ENCODE measurements around the gene CYP27B1.

GRCh38 chr12:57760347-57760982 lies 6.4 kb downstream of the CYP27B1 start:
- TF ChIP-seq REST (IDR thresholded peaks at IDR 0.05; ENCODE audit: unreplicated experiment) (peak; percentile 92), CTCF (conservative IDR thresholded peaks at IDR 0.05; ENCODE audit: low read depth in 2 of 2) (no peak), POLR2AphosphoS5 (IDR thresholded peaks at IDR 0.05; ENCODE audit: low read depth) (no peak), JUNB (IDR thresholded peaks at IDR 0.05; ENCODE audit: unreplicated experiment) (no peak), EZH2 (IDR thresholded peaks at IDR 0.05; ENCODE audit: low read depth, unreplicated experiment) (no peak), ZNF114 (CRISPR knock-in tag; IDR thresholded peaks at IDR 0.05) (no peak), EZH2phosphoT487 (IDR thresholded peaks at IDR 0.05; ENCODE audit: unreplicated experiment) (no peak), ETS1 (IDR thresholded peaks at IDR 0.05) (no peak), CREB1 (CRISPR knock-in tag; IDR thresholded peaks at IDR 0.05; ENCODE audit: low read depth) (no peak), ZNF331 (CRISPR knock-in tag; IDR thresholded peaks at IDR 0.05; ENCODE audit: low read depth) (no peak), STAT1 (IDR thresholded peaks at IDR 0.05; ENCODE audit: unreplicated experiment) (no peak)
